Colon (tissue), 2 donors: ENCODE data around the gene RASA4B.
"Not testable (repeated sequence)": the region's sequence is repeated elsewhere in the genome, so short reads cannot be mapped to it uniquely, and the experiment has no call there.

Experiments
- FAIRE-seq: peaks from 2 replicates; lab custom pipeline; 2012; peaks lifted over from hg19 to GRCh38; lab: Jason Lieb, UNC
- donor health status: control.
- donor health status: control.

RASA4B gene

GRCh38 chr7:102511860-102512522 lies 5.6 kb downstream of the RASA4B start:
- not testable (repeated sequence) for FAIRE-seq

- not testable (repeated sequence) for FAIRE-seq
These were observed 7.0 kb downstream of the RASA4B start for GRCh38 chr7:102510575-102510974.

- not testable (repeated sequence) for FAIRE-seq
These were observed 10.0 kb downstream of the RASA4B start for GRCh38 chr7:102507410-102508088.

GRCh38 chr7:102505298-102506185 lies 12.0 kb downstream of the RASA4B start:
- not testable (repeated sequence) for FAIRE-seq

GRCh38 chr7:102503141-102503540 lies 14.4 kb downstream of the RASA4B start:
- not testable (repeated sequence) for FAIRE-seq

GRCh38 chr7:102498321-102498720 lies 19.3 kb downstream of the RASA4B start:
- FAIRE-seq = not testable (repeated sequence)

GRCh38 chr7:102497308-102497707 lies 20.3 kb downstream of the RASA4B start:
- not testable (repeated sequence) for FAIRE-seq

GRCh38 chr7:102496861-102497260 lies 20.7 kb downstream of the RASA4B start:
- not testable (repeated sequence) for FAIRE-seq

- not testable (repeated sequence) for FAIRE-seq
These were observed 23.0 kb downstream of the RASA4B start for GRCh38 chr7:102494473-102495149.

GRCh38 chr7:102494026-102494425 lies 23.6 kb downstream of the RASA4B start:
- FAIRE-seq = not testable (repeated sequence)

- FAIRE-seq = not testable (repeated sequence)
These were observed 24.2 kb downstream of the RASA4B start for GRCh38 chr7:102493220-102493935.

- not testable (repeated sequence) for FAIRE-seq
These were observed 27.0 kb downstream of the RASA4B start for GRCh38 chr7:102490529-102491075.

GRCh38 chr7:102484317-102484716 lies 33.3 kb downstream of the RASA4B start:
- FAIRE-seq = not testable (repeated sequence)

GRCh38 chr7:102481962-102482361 lies 35.6 kb downstream of the RASA4B start:
- FAIRE-seq = not testable (repeated sequence)

- FAIRE-seq = not testable (repeated sequence)
These were observed 37.5 kb downstream of the RASA4B start for GRCh38 chr7:102479982-102480637.

GRCh38 chr7:102479209-102479584 lies 38.4 kb downstream of the RASA4B start:
- not testable (repeated sequence) for FAIRE-seq

- not testable (repeated sequence) for FAIRE-seq
These were observed 39.0 kb downstream of the RASA4B start, which contains the start of gene POLR2J for GRCh38 chr7:102478314-102479208. POLR2J (minus strand) TSS chr7:102478922; CDS start chr7:102478860, 62 bp downstream.

GRCh38 chr7:102474736-102475435 lies 42.7 kb downstream of the RASA4B start:
- FAIRE-seq = not testable (repeated sequence)
